ENCODE results near the gene TEX36. TPM values are rescaled to one million over a fixed set of nuclear protein-coding genes. Genes with fewer than 3 reads are reported as not detected.

The TEX36 gene
- total RNA-seq, 1 experiment from 2014 or later, result 0.25 TPM

GRCh38 chr10:125711110-125711750 lies 28.3 kb upstream of the TEX36 start:
- Histone ChIP-seq H3K36me3 (ENCODE audit: control insufficient read depth in 1 of 2, insufficient read depth in 2 of 2, low read length in 2 of 2) (no peaks in the 10 kb centered on the region), H3K9me3 (ENCODE audit: control insufficient read depth in 1 of 2, insufficient read depth in 1 of 2, low read depth in 1 of 2, low read length in 2 of 2) (no peaks in the 10 kb centered on the region), H3K4me3 (replicated peaks in 1 of 2; ENCODE audit: low read depth in 1 of 2, low read length in 2 of 2) (no peak overlapping the region), H2AFZ (ENCODE audit: low read depth, low read length, poor library complexity, severe bottlenecking) (no peak overlapping the region), H3K9me2 (ENCODE audit: insufficient read depth) (no peaks in the 10 kb centered on the region), H3K27ac (ENCODE audit: low read depth, low read length) (no peak overlapping the region), H3K4me2 (ENCODE audit: low read length) (no peak overlapping the region), H3K27me3 (ENCODE audit: insufficient read depth, low read length) (no peaks in the 10 kb centered on the region), H3K79me2 (ENCODE audit: insufficient read depth, low read length) (no peaks in the 10 kb centered on the region), H3K4me1 (ENCODE audit: control insufficient read depth in 1 of 2, insufficient read depth in 2 of 2, low read length in 2 of 2) (peaks cover 19 to 21% of the 10 kb centered on the region in 2 experiments), H3K9ac (ENCODE audit: low read length) (no peak overlapping the region), H4K20me1 (ENCODE audit: insufficient read depth) (no peaks in the 10 kb centered on the region)
- ChIA-PET RAD21 (ENCODE audit: low non-redundant PET in 1 of 2, low total read pairs in 2 of 2, uncharacterized antibody in 2 of 2, unreplicated experiment in 2 of 2) (no interaction called here), CTCF (no interaction called here), POLR2A (no interaction called here)
- BruUV-seq (replicated peaks), result no TSS peak
- ATAC-seq, result no peak
- TF ChIP-seq YY1 (IDR thresholded peaks at IDR 0.05; ENCODE audit: extremely low read depth, insufficient replicate concordance, low read depth, low read length), result no peak
- no peak for TF ChIP-seq TCF7L2 (IDR thresholded peaks at IDR 0.05; ENCODE audit: borderline replicate concordance, extremely low read depth, insufficient read depth, insufficient read length)
- TF ChIP-seq ELF1 (IDR thresholded peaks at IDR 0.05; ENCODE audit: borderline replicate concordance, low read depth), result no peak
- no peak for TF ChIP-seq RAD21 (IDR thresholded peaks at IDR 0.05; ENCODE audit: low read depth)
- TF ChIP-seq JUND (IDR thresholded peaks at IDR 0.05), result no peak
- no peak for TF ChIP-seq CBX3 (IDR thresholded peaks at IDR 0.05; ENCODE audit: low read depth)
- TF ChIP-seq SIN3A (IDR thresholded peaks at IDR 0.05; ENCODE audit: low read depth), result no peak
- TF ChIP-seq, protein P1, sequence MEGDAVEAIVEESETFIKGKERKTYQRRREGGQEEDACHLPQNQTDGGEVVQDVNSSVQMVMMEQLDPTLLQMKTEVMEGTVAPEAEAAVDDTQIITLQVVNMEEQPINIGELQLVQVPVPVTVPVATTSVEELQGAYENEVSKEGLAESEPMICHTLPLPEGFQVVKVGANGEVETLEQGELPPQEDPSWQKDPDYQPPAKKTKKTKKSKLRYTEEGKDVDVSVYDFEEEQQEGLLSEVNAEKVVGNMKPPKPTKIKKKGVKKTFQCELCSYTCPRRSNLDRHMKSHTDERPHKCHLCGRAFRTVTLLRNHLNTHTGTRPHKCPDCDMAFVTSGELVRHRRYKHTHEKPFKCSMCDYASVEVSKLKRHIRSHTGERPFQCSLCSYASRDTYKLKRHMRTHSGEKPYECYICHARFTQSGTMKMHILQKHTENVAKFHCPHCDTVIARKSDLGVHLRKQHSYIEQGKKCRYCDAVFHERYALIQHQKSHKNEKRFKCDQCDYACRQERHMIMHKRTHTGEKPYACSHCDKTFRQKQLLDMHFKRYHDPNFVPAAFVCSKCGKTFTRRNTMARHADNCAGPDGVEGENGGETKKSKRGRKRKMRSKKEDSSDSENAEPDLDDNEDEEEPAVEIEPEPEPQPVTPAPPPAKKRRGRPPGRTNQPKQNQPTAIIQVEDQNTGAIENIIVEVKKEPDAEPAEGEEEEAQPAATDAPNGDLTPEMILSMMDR (IDR thresholded peaks at IDR 0.05 in 2 of 3, conservative IDR thresholded peaks at IDR 0.05 in 1 of 3; ENCODE audit: borderline replicate concordance in 1 of 3, insufficient read depth in 1 of 3, low read depth in 2 of 3, low read length in 2 of 3), result no peak
- no peak for TF ChIP-seq ZNF274 (IDR thresholded peaks at IDR 0.05; ENCODE audit: low read depth, low read length)
- intact Hi-C loops (cut with micrococcal nuclease), result no loop called here
- no peak for DNase-seq (ENCODE audit: low read depth, low spot score)

Measured in HCT116 (cell line).